K562 (cell line): ENCODE data around the gene RSPH9. TPM values are rescaled to one million over a fixed set of nuclear protein-coding genes. Genes with fewer than 3 reads are reported as not detected.

Experiments
- ATAC-seq: fragments of 200-7000 bp; cut with Tn5 transposase; 3 replicates; pipeline ENCODE4 v1.9.1; 2020; ENCODE audit warnings: moderate library complexity
- BruUV-seq: library from RNA; stranded (reverse); fragments of 400-500 nt; replicated peaks from 2 replicates; lab custom pipeline; 2021; lab: Mats Ljungman, UMichigan
- CTCF ChIA-PET: fragments of 300-600 bp; formaldehyde crosslinking; extraction: SDS; loops from one replicate; lab custom pipeline; 2021; ENCODE audit warnings: low intra/inter-chr PET ratio; lab: Yijun Ruan, JAX
- POLR2A ChIA-PET: fragments of 300-600, 350-650 bp; sonication (Branson Sonifier 250); formaldehyde crosslinking; extraction: SDS; loops from one replicate; lab custom pipeline; 2021; ENCODE audit warnings: antibody characterized with exemption, inconsistent platforms; lab: Yijun Ruan, JAX
- DNase-seq, 4 experiments: peaks; one replicate each; pipeline versions ENCODE4 v3.0.0 to v3.0.0-alpha.2; 2011 to 2018; ENCODE audit warnings: low spot score in 3 of 4, mixed read lengths in 3 of 4; ENCODE audit errors: extremely low read depth in 1 of 4
- FAIRE-seq: peaks from 2 replicates; lab custom pipeline; 2011; peaks lifted over from hg19 to GRCh38; lab: Jason Lieb, UNC
- H2AFZ ChIP-seq: 2 replicates; pipeline ENCODE4 v1.6.0; 2011; ENCODE audit warnings: low read depth, low read length, control low read depth, inconsistent platforms
- H3K27ac ChIP-seq: fragments of 200-600 bp; 3 replicates; pipeline ENCODE4 v1.8.0; 2011; ENCODE audit warnings: low read depth, mild to moderate bottlenecking, control low read depth, inconsistent platforms, low read length, moderate library complexity, mixed read lengths; ENCODE audit errors: extremely low read depth
- H3K27me3 ChIP-seq, 2 experiments: fragments of 300-600 bp in 1 of 2; 2 replicates in 1 of 2; 3 replicates in 1 of 2; pipeline versions ENCODE4 v1.6.0 to v1.8.0; 2011; ENCODE audit warnings: inconsistent platforms in 2 of 2, low read length in 2 of 2, mild to moderate bottlenecking in 1 of 2, mixed read lengths in 1 of 2, moderate library complexity in 1 of 2; ENCODE audit not compliant: control insufficient read depth in 2 of 2, insufficient read depth in 2 of 2
- H3K36me3 ChIP-seq: fragments of 300-600 bp; 3 replicates; pipeline ENCODE4 v1.8.0; 2011; ENCODE audit warnings: mild to moderate bottlenecking, low read length, inconsistent platforms; ENCODE audit not compliant: control insufficient read depth, insufficient read depth
- H3K4me1 ChIP-seq, 2 experiments: fragments of 200-600 bp in 1 of 2; replicated peaks in 1 of 2; 2 replicates in 1 of 2; 3 replicates in 1 of 2; pipeline versions ENCODE4 v1.5.1 to v1.8.0; 2011; ENCODE audit warnings: inconsistent platforms in 2 of 2, low read length in 2 of 2, mild to moderate bottlenecking in 1 of 2, mixed read lengths in 1 of 2, moderate library complexity in 1 of 2; ENCODE audit not compliant: control insufficient read depth in 2 of 2, insufficient read depth in 2 of 2
- H3K4me2 ChIP-seq: 2 replicates; pipeline ENCODE4 v1.6.1; 2011; ENCODE audit warnings: low read length, control low read depth, inconsistent platforms, mixed read lengths; ENCODE audit not compliant: insufficient read depth
- H3K4me3 ChIP-seq: fragments of 200-600 bp; sonication (generic), shearing (Covaris generic); 2 replicates; pipeline ENCODE4 v1.5.1; 2016; ENCODE audit warnings: control low read depth, inconsistent platforms
- H3K79me2 ChIP-seq: fragments of 200-600 bp; 3 replicates; pipeline ENCODE4 v1.8.0; 2011; ENCODE audit warnings: low read length, inconsistent platforms; ENCODE audit not compliant: control insufficient read depth, insufficient read depth
- H3K9ac ChIP-seq, 2 experiments: 2 replicates each; pipeline versions ENCODE4 v1.6.0 to v1.6.1; 2011; ENCODE audit warnings: low read depth in 2 of 2, low read length in 2 of 2, control low read depth in 1 of 2, inconsistent platforms in 1 of 2, mild to moderate bottlenecking in 1 of 2, mixed read lengths in 1 of 2; ENCODE audit not compliant: insufficient read depth in 1 of 2
- H3K9me1 ChIP-seq: one replicate; pipeline ENCODE4 v1.6.0; 2011; ENCODE audit warnings: inconsistent platforms, mild to moderate bottlenecking, low read length, moderate library complexity; ENCODE audit not compliant: control insufficient read depth, insufficient read depth
- H3K9me3 ChIP-seq: replicated peaks from 2 replicates; pipeline ENCODE4 v1.5.1; 2011; ENCODE audit warnings: low read depth, low read length, inconsistent platforms; ENCODE audit not compliant: control insufficient read depth, insufficient read depth
- H4K20me1 ChIP-seq: replicated peaks from 2 replicates; pipeline ENCODE4 v1.6.1; 2011; ENCODE audit warnings: low read length, inconsistent platforms, mixed read lengths; ENCODE audit not compliant: control insufficient read depth, insufficient read depth
- ARHGAP35 ChIP-seq: fragments of 450-650 bp; IDR thresholded peaks from 2 replicates; pipeline ENCODE4 v1.6.1; 2018; ENCODE audit not compliant: partially characterized antibody
- ETS2 ChIP-seq: IDR thresholded peaks from 2 replicates; pipeline ENCODE4 v1.6.1; 2016; ENCODE audit warnings: borderline replicate concordance, missing genetic modification characterization, mild to moderate bottlenecking, moderate library complexity, missing compliant biosample characterization; ENCODE audit not compliant: poor library complexity, severe bottlenecking
- FOXA1 ChIP-seq: fragments of 450-650 bp; IDR thresholded peaks from 2 replicates; pipeline ENCODE4 v1.6.1; 2016; ENCODE audit warnings: mild to moderate bottlenecking, borderline replicate concordance
- FOXM1 ChIP-seq, 2 experiments: fragments of 450-650 bp in 1 of 2; sonication (generic) in 1 of 2; formaldehyde crosslinking in 1 of 2; IDR thresholded peaks; 2 replicates each; pipeline versions ENCODE4 v1.6.1 to v1.9.0; 2017 to 2022; ENCODE audit warnings: low read depth in 2 of 2, mild to moderate bottlenecking in 2 of 2, missing genetic modification reagents in 1 of 2, moderate library complexity in 1 of 2
- HIVEP1 ChIP-seq: fragments of 250-450 bp; sonication (Bioruptor Pico); IDR thresholded peaks from 2 replicates; pipeline ENCODE4 v1.4.0; 2020; ENCODE audit warnings: mild to moderate bottlenecking
- HNRNPH1 ChIP-seq: fragments of 200-400 bp; formaldehyde crosslinking; optimal IDR thresholded peaks from 2 replicates; pipeline ENCODE3; 2017; ENCODE audit warnings: low read depth, mild to moderate bottlenecking, low read length, moderate library complexity
- NFIC ChIP-seq: fragments of 450-650 bp; IDR thresholded peaks from 2 replicates; pipeline ENCODE4 v1.6.1; 2017; ENCODE audit warnings: mild to moderate bottlenecking, inconsistent platforms
- RCOR1 ChIP-seq, 2 experiments: IDR thresholded peaks; 2 replicates each; pipeline ENCODE4 v1.6.1; 2012; ENCODE audit warnings: low read depth in 2 of 2, low read length in 2 of 2, borderline replicate concordance in 1 of 2, improper control_type of control experiment in 1 of 2
- SNRNP70 ChIP-seq: fragments of 200-400 bp; formaldehyde crosslinking; optimal IDR thresholded peaks from 2 replicates; pipeline ENCODE3; 2017; ENCODE audit warnings: low read depth, low read length
- ZNF12 ChIP-seq: sonication (generic); formaldehyde crosslinking; IDR thresholded peaks from 2 replicates; pipeline ENCODE4 v1.4.0; 2020; ENCODE audit warnings: mild to moderate bottlenecking, missing genetic modification reagents
- WGBS: fragments of 100-300 bp; shearing (Covaris generic); methylation state at CpG from one replicate; pipeline ENCODE4 v1.1.6; 2016; ENCODE audit warnings: low coverage, mixed read lengths; ENCODE audit not compliant: insufficient coverage; ENCODE audit errors: missing lambda C conversion rate; 5-methylcytosine and 5-hydroxymethylcytosine counted together
- in situ Hi-C: fragments of 300-500 bp; cut with MboI; formaldehyde crosslinking; loops from 4 replicates; pipeline ENCODE4 v1.15.0; 2018; ENCODE audit warnings: inconsistent platforms, mixed read lengths
- intact Hi-C: fragments of 100-400 bp; cut with micrococcal nuclease; formaldehyde crosslinking; loops from 2 replicates; pipeline ENCODE4 v1.14.2; 2022
- polyA plus RNA-seq, 8 experiments: library from polyadenylated mRNA; depleted of rRNA in 4 of 8; stranded (reverse) in 5 of 8; unstranded in 3 of 8; fragments of >200 nt; fragmentation: Nextera tagmentation in 2 of 8; fragmentation: Illumina TruSeq in 1 of 8; extraction: Ambion mirVana in 2 of 8; extraction: Trizol in 1 of 8; gene quantifications; 2 replicates each; pipeline versions ENCODE4 v1.2.1 to v1.2.3, GENCODE V29; 2011 to 2014; ENCODE audit warnings: inconsistent platforms in 1 of 8, missing spikeins in 1 of 8
- total RNA-seq, 7 experiments: library from RNA; depleted of rRNA in 6 of 7; stranded (reverse); fragments of >200 nt in 6 of 7; fragmentation: Illumina TruSeq in 2 of 7; extraction: Trizol in 2 of 7; gene quantifications; 2 replicates each; pipeline versions ENCODE4 v1.2.1 to v1.2.3, GENCODE V29; 2011 to 2021; ENCODE audit warnings: low replicate concordance in 1 of 7
- TF ChIP-seq, protein P1 (sequence below), 2 experiments: fragments of 250-450 bp in 1 of 2; fragments of 450-650 bp in 1 of 2; sonication (Bioruptor Pico) in 1 of 2; IDR thresholded peaks; 2 replicates each; pipeline versions ENCODE4 v1.6.1 to v1.8.0; 2016 to 2021; ENCODE audit warnings: mild to moderate bottlenecking in 2 of 2, moderate library complexity in 2 of 2, missing compliant biosample characterization in 1 of 2, missing genetic modification characterization in 1 of 2

The RSPH9 gene
- total and polyA plus RNA-seq, 9 of the 15 experiments (the other 6 are each of a cell fraction or from before 2014, with no cell fraction given): 0.05 to 0.60 (median 0.39) TPM; not detected in 6

DNA sequence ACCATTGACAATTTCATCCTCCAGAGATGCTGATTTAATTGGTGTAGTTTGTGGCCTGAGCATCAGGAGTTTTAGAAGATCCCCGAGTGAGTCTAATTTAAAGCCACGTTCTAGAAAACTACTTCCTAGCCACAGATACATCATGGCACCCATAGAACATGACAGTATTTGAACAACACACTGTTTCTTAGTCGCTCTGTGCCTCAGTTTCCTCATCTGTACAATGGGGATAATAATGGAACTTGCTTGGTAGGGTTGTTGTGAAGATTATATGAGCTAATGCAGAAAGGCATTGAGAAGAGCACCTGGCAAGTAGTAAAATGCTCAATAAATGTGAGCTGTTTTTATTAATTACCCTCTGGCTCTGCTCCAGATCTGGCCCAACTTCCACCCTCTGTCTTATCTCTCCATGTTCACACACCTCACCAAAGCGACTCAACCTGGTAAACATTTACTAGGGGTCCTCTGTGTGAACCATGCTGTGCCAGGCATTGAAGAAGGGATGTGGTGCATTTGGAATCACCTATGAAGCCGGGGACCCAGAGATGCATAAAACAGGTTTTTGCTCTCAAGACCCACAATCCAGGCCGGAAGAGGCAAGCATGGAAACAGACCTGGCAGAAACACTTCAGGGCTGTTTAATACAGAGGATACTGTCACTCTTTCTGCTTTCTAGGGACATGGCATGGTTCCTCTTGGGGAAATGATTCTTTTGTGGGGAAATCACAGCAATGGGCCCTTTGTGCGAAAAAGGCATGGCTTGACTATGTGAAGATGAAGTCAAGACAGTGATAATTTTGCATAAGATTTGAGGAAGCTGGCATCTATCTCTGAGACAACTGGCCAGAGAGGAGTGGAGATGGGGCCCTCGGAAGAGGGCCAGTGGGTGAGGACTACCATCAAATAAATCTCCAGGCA is 58.9 kb downstream of the RSPH9 start:
- Histone ChIP-seq H3K27ac (peak overlapping the region; percentile 75; the same call in 2 of the 3 replicates), H4K20me1 (no peaks in the 10 kb centered on the region), H3K9me3 (no peaks in the 10 kb centered on the region), H2AFZ (peak overlapping the region; percentile 98), H3K9me1 (no peaks in the 10 kb centered on the region), H3K27me3 (no peaks in the 10 kb centered on the region), H3K4me2 (no peak overlapping the region), H3K36me3 (no peaks in the 10 kb centered on the region), H3K9ac (peak overlapping the region in 1 of 2 experiments; percentile 69; a peak in 2 of 4 replicates), H3K79me2 (no peaks in the 10 kb centered on the region), H3K4me3 (no peak overlapping the region), H3K4me1 (peaks cover 17 to 63% of the 10 kb centered on the region in 2 experiments)
- WGBS: 72% methylated on average over 8 of the region's 8 CpGs
- POLR2A ChIA-PET: interaction anchor here (0.8 to 1.7 kb wide), 6 partner anchors 11 to 79 kb away, joined by 3 to 5 read pairs (median 3); no protein-coding TSS in a partner anchor
- intact Hi-C loops (no loop called here), in situ Hi-C loops (no loop called here)
- CTCF ChIA-PET: interaction anchor here (0.5 kb wide), 1 partner anchor 77 kb away, joined by 3 read pairs; no protein-coding TSS in a partner anchor
- ATAC-seq (no peak), FAIRE-seq (peak; percentile 11), DNase-seq (no peak)
- BruUV-seq: no TSS peak
- no peak for TF ChIP-seq ETS2
- TF ChIP-seq, protein P1, sequence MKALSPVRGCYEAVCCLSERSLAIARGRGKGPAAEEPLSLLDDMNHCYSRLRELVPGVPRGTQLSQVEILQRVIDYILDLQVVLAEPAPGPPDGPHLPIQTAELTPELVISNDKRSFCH (CRISPR knock-in tag; IDR thresholded peaks at IDR 0.05): no peak
- TF ChIP-seq, protein P1 (tag; IDR thresholded peaks at IDR 0.05): 0 out of 2 replicates have a peak, but pooled peaks have one; percentile 9
- no peak for TF ChIP-seq ZNF12 (CRISPR knock-in tag)
- no peak for TF ChIP-seq SNRNP70
- TF ChIP-seq FOXM1 (IDR thresholded peaks at IDR 0.05; ENCODE audit: low read depth): no peak
- TF ChIP-seq FOXM1 (CRISPR knock-in tag; IDR thresholded peaks at IDR 0.05; ENCODE audit: low read depth): no peak
- TF ChIP-seq FOXA1: no peak
- TF ChIP-seq RCOR1 (IDR thresholded peaks at IDR 0.05; ENCODE audit: borderline replicate concordance in 1 of 2, low read depth in 2 of 2, low read length in 2 of 2): peak; percentile 36 to 92; a peak in 2 of 4 replicates
- no peak for TF ChIP-seq ARHGAP35
- TF ChIP-seq HNRNPH1: no peak
- no peak for TF ChIP-seq HIVEP1 (CRISPR knock-in tag)
- TF ChIP-seq NFIC: peak; percentile 54
